Karpas-422 (cell line): ENCODE results near the gene UGT1A8. TPM values are rescaled to one million over a fixed set of nuclear protein-coding genes. Genes with fewer than 3 reads are reported as not detected.

Experiments used
- DNase-seq: peaks from one replicate; pipeline ENCODE4 v3.0.0-alpha.2; 2015
- H2AFZ ChIP-seq: fragments of 200-600 bp; sonication (generic); 2 replicates; pipeline ENCODE4 v1.6.1; 2014; ENCODE audit warnings: antibody characterized with exemption, low read length, mixed read lengths
- H3K27ac ChIP-seq: fragments of 200-600 bp; sonication (generic); 2 replicates; pipeline ENCODE4 v1.5.1; 2014; ENCODE audit warnings: mild to moderate bottlenecking, low read length, moderate library complexity
- H3K27me3 ChIP-seq: fragments of 200-600 bp; sonication (generic); 2 replicates; pipeline ENCODE4 v1.6.1; 2014; ENCODE audit warnings: low read length, mixed read lengths
- H3K36me3 ChIP-seq: fragments of 200-600 bp; sonication (generic); 2 replicates; pipeline ENCODE4 v1.6.1; 2014; ENCODE audit warnings: low read length, mixed read lengths; ENCODE audit not compliant: insufficient read depth
- H3K4me1 ChIP-seq: fragments of 200-600 bp; sonication (generic); 2 replicates; pipeline ENCODE4 v1.6.1; 2014; ENCODE audit warnings: mild to moderate bottlenecking, low read length, mixed read lengths
- H3K4me2 ChIP-seq: fragments of 200-600 bp; sonication (generic); 2 replicates; pipeline ENCODE4 v1.6.1; 2014; ENCODE audit warnings: low read length, low read depth, mild to moderate bottlenecking; ENCODE audit not compliant: poor library complexity, severe bottlenecking
- H3K4me3 ChIP-seq: fragments of 200-600 bp; sonication (generic); 2 replicates; pipeline ENCODE4 v1.5.1; 2014; ENCODE audit warnings: mild to moderate bottlenecking, antibody characterized with exemption, low read length, mixed read lengths
- H3K79me2 ChIP-seq: fragments of 200-600 bp; sonication (generic); 2 replicates; pipeline ENCODE4 v1.6.1; 2014; ENCODE audit warnings: mild to moderate bottlenecking, low read length, mixed read lengths
- H3K9ac ChIP-seq: fragments of 200-600 bp; sonication (generic); 2 replicates; pipeline ENCODE4 v1.6.0; 2014; ENCODE audit warnings: low read length
- H3K9me2 ChIP-seq: fragments of 200-600 bp; sonication (generic), shearing (Covaris generic); replicated peaks from 2 replicates; pipeline ENCODE4 v1.6.0; 2014; ENCODE audit warnings: mild to moderate bottlenecking, low read length, moderate library complexity; ENCODE audit not compliant: insufficient read depth
- H3K9me3 ChIP-seq: fragments of 300-700, 200-600 bp; sonication (generic); 2 replicates; pipeline ENCODE4 v1.6.1; 2014; ENCODE audit warnings: low read length, mixed read lengths
- H4K20me1 ChIP-seq: fragments of 200-600 bp; sonication (generic); 2 replicates; pipeline ENCODE4 v1.6.1; 2014; ENCODE audit warnings: mild to moderate bottlenecking, antibody characterized with exemption, low read length, low read depth; ENCODE audit not compliant: insufficient read depth
- total RNA-seq: library from RNA; depleted of rRNA; stranded (reverse); fragments of >200 nt; shearing (Covaris generic); gene quantifications from 2 replicates; pipeline ENCODE4 v1.2.3, GENCODE V29; 2014; ENCODE audit warnings: low replicate concordance

The UGT1A8 gene
- total RNA-seq, 1 experiment from 2014 or later, result not detected

- no peaks in the 10 kb centered on the region for H4K20me1 ChIP-seq
- no peak overlapping the region for H3K4me3 ChIP-seq
- H3K9ac ChIP-seq, result no peak overlapping the region
- no peak overlapping the region for H3K27ac ChIP-seq
- H3K9me2 ChIP-seq, result no peaks in the 10 kb centered on the region
- peaks cover 34% of the 10 kb centered on the region for H3K4me1 ChIP-seq
- no peak overlapping the region for H2AFZ ChIP-seq
- no peaks in the 10 kb centered on the region for H3K9me3 ChIP-seq
- no peaks in the 10 kb centered on the region for H3K36me3 ChIP-seq
- DNase-seq, result peak; percentile 58
- H3K27me3 ChIP-seq, result no peaks in the 10 kb centered on the region
- H3K4me2 ChIP-seq, result peak overlapping the region; percentile 20
- no peaks in the 10 kb centered on the region for H3K79me2 ChIP-seq
These were observed 196.8 kb downstream of the UGT1A8 start for GRCh38 chr2:233814056-233814835.

- H3K4me3 ChIP-seq, result no peak overlapping the region
- no peaks in the 10 kb centered on the region for H3K36me3 ChIP-seq
- no peaks in the 10 kb centered on the region for H3K9me3 ChIP-seq
- H3K4me1 ChIP-seq, result peaks cover 42% of the 10 kb centered on the region
- H4K20me1 ChIP-seq, result no peaks in the 10 kb centered on the region
- H3K9ac ChIP-seq, result no peak overlapping the region
- no peak overlapping the region for H3K27ac ChIP-seq
- no peaks in the 10 kb centered on the region for H3K79me2 ChIP-seq
- H3K27me3 ChIP-seq, result no peaks in the 10 kb centered on the region
- no peak for DNase-seq
- no peaks in the 10 kb centered on the region for H3K9me2 ChIP-seq
- no peak overlapping the region for H3K4me2 ChIP-seq
- H2AFZ ChIP-seq, result no peak overlapping the region
These were observed 198.4 kb downstream of the UGT1A8 start for GRCh38 chr2:233815861-233816260.

- Histone ChIP-seq H3K27me3 (no peaks in the 10 kb centered on the region), H3K4me1 (peaks cover 45% of the 10 kb centered on the region), H3K9me3 (no peaks in the 10 kb centered on the region), H3K4me2 (no peak overlapping the region), H3K79me2 (no peaks in the 10 kb centered on the region), H2AFZ (no peak overlapping the region), H3K9ac (no peak overlapping the region), H3K36me3 (no peaks in the 10 kb centered on the region), H3K27ac (no peak overlapping the region), H4K20me1 (no peaks in the 10 kb centered on the region), H3K9me2 (no peaks in the 10 kb centered on the region), H3K4me3 (no peak overlapping the region)
- no peak for DNase-seq
These were observed 198.9 kb downstream of the UGT1A8 start for GRCh38 chr2:233816334-233816733.

- Histone ChIP-seq H3K36me3 (no peaks in the 10 kb centered on the region), H3K9me2 (no peaks in the 10 kb centered on the region)
- DNase-seq, result no peak
These were observed 199.3 kb downstream of the UGT1A8 start for GRCh38 chr2:233816771-233817170.

GRCh38 chr2:233817361-233817911, 200.0 kb downstream of the UGT1A8 start:
- H3K27me3 ChIP-seq, result no peaks in the 10 kb centered on the region
- H3K9ac ChIP-seq, result no peak overlapping the region
- H3K36me3 ChIP-seq, result no peaks in the 10 kb centered on the region
- H3K4me2 ChIP-seq, result no peak overlapping the region
- no peak overlapping the region for H2AFZ ChIP-seq
- peaks cover 53% of the 10 kb centered on the region for H3K4me1 ChIP-seq
- H4K20me1 ChIP-seq, result no peaks in the 10 kb centered on the region
- H3K27ac ChIP-seq, result no peak overlapping the region
- DNase-seq, result no peak
- H3K79me2 ChIP-seq, result no peaks in the 10 kb centered on the region
- no peaks in the 10 kb centered on the region for H3K9me3 ChIP-seq
- H3K9me2 ChIP-seq, result no peaks in the 10 kb centered on the region
- no peak overlapping the region for H3K4me3 ChIP-seq

More at GRCh38 chr2:233816771-233817170, 199.3 kb downstream of the UGT1A8 start:
- Histone ChIP-seq H3K79me2 (no peaks in the 10 kb centered on the region), H3K9ac (no peak overlapping the region), H2AFZ (no peak overlapping the region), H3K4me2 (no peak overlapping the region), H3K9me3 (no peaks in the 10 kb centered on the region), H3K4me1 (peaks cover 49% of the 10 kb centered on the region), H3K4me3 (no peak overlapping the region), H3K27me3 (no peaks in the 10 kb centered on the region), H3K27ac (no peak overlapping the region), H4K20me1 (no peaks in the 10 kb centered on the region)

GRCh38 chr2:233817995-233818638, 200.7 kb downstream of the UGT1A8 start:
- H3K79me2 ChIP-seq, result no peaks in the 10 kb centered on the region
- no peak overlapping the region for H2AFZ ChIP-seq
- no peaks in the 10 kb centered on the region for H3K27me3 ChIP-seq
- no peak overlapping the region for H3K9ac ChIP-seq
- no peaks in the 10 kb centered on the region for H3K9me3 ChIP-seq
- no peaks in the 10 kb centered on the region for H3K36me3 ChIP-seq
- H3K4me3 ChIP-seq, result no peak overlapping the region
- no peak overlapping the region for H3K27ac ChIP-seq
- H3K4me2 ChIP-seq, result no peak overlapping the region
- H3K9me2 ChIP-seq, result no peaks in the 10 kb centered on the region
- H4K20me1 ChIP-seq, result no peaks in the 10 kb centered on the region
- peaks cover 59% of the 10 kb centered on the region for H3K4me1 ChIP-seq
- no peak for DNase-seq

- H3K9me2 ChIP-seq, result no peaks in the 10 kb centered on the region
- H3K27me3 ChIP-seq, result no peaks in the 10 kb centered on the region
- no peaks in the 10 kb centered on the region for H3K79me2 ChIP-seq
- H3K4me3 ChIP-seq, result no peak overlapping the region
- H3K36me3 ChIP-seq, result no peaks in the 10 kb centered on the region
- no peak overlapping the region for H2AFZ ChIP-seq
- no peaks in the 10 kb centered on the region for H3K9me3 ChIP-seq
- H3K4me2 ChIP-seq, result no peak overlapping the region
- no peak for DNase-seq
- H3K4me1 ChIP-seq, result peaks cover 59% of the 10 kb centered on the region
- H3K9ac ChIP-seq, result no peak overlapping the region
- no peaks in the 10 kb centered on the region for H4K20me1 ChIP-seq
- H3K27ac ChIP-seq, result no peak overlapping the region
These were observed 201.5 kb downstream of the UGT1A8 start for GRCh38 chr2:233818639-233819621.
